NT2/D1 (cell line): ENCODE data around the gene PBX1.

Experiments used
- DNase-seq: peaks from one replicate; pipeline ENCODE4 v3.0.0-alpha.2; 2011; ENCODE audit warnings: low read depth, low spot score
- H3K27me3 ChIP-seq: 2 replicates; pipeline ENCODE4 v1.6.0; 2011; ENCODE audit warnings: mild to moderate bottlenecking; ENCODE audit not compliant: insufficient read length, insufficient read depth
- H3K36me3 ChIP-seq: 2 replicates; pipeline ENCODE4 v1.6.1; 2011; ENCODE audit warnings: mild to moderate bottlenecking, low read length, mixed read lengths; ENCODE audit not compliant: insufficient read depth, insufficient read length
- H3K4me1 ChIP-seq: 2 replicates; pipeline ENCODE4 v1.5.1; 2011; ENCODE audit not compliant: insufficient read depth, insufficient read length
- H3K4me3 ChIP-seq: 2 replicates; pipeline ENCODE4 v1.5.1; 2011; ENCODE audit warnings: low read depth; ENCODE audit not compliant: insufficient read length
- H3K9ac ChIP-seq: 2 replicates; pipeline ENCODE4 v1.6.0; 2011; ENCODE audit warnings: low read depth; ENCODE audit not compliant: insufficient read length
- H3K9me3 ChIP-seq: 2 replicates; pipeline ENCODE4 v1.5.1; 2011; ENCODE audit warnings: mild to moderate bottlenecking, low read length; ENCODE audit not compliant: insufficient read depth
- SUZ12 ChIP-seq: IDR thresholded peaks from 2 replicates; pipeline ENCODE4 v1.6.1; 2011; ENCODE audit not compliant: insufficient read length, insufficient read depth; ENCODE audit errors: extremely low read depth
- YY1 ChIP-seq: IDR thresholded peaks from 2 replicates; pipeline ENCODE4 v1.6.1; 2011; ENCODE audit not compliant: insufficient read length, insufficient read depth
- ZNF274 ChIP-seq: IDR thresholded peaks from 2 replicates; pipeline ENCODE4 v1.6.1; 2011; ENCODE audit warnings: mild to moderate bottlenecking, low read depth, low read length

PBX1 gene

GRCh38 chr1:164619006-164619784 is 60.2 kb downstream of the PBX1 start:
- H3K9me3 ChIP-seq, result no peaks in the 10 kb centered on the region
- TF ChIP-seq SUZ12 (no peak), YY1 (no peak), ZNF274 (no peak)
- no peak overlapping the region for H3K4me3 ChIP-seq
- DNase-seq, result no peak
- H3K27me3 ChIP-seq, result no peaks in the 10 kb centered on the region
- H3K9ac ChIP-seq, result no peak overlapping the region
- H3K36me3 ChIP-seq, result peaks cover 6% of the 10 kb centered on the region
- peaks cover 3% of the 10 kb centered on the region for H3K4me1 ChIP-seq

GRCh38 chr1:164622068-164622845 is 63.3 kb downstream of the PBX1 start:
- Histone ChIP-seq H3K27me3 (no peaks in the 10 kb centered on the region), H3K4me3 (no peak overlapping the region), H3K36me3 (peaks cover 10% of the 10 kb centered on the region), H3K9me3 (no peaks in the 10 kb centered on the region), H3K9ac (no peak overlapping the region), H3K4me1 (peaks cover 3% of the 10 kb centered on the region)
- TF ChIP-seq YY1, result no peak
- no peak for TF ChIP-seq ZNF274
- TF ChIP-seq SUZ12, result no peak
- DNase-seq, result no peak

- Histone ChIP-seq H3K9me3 (no peaks in the 10 kb centered on the region), H3K4me1 (peaks cover 3% of the 10 kb centered on the region), H3K36me3 (peaks cover 14% of the 10 kb centered on the region), H3K9ac (no peak overlapping the region), H3K4me3 (no peak overlapping the region), H3K27me3 (no peaks in the 10 kb centered on the region)
- DNase-seq, result no peak
- TF ChIP-seq SUZ12, result no peak
- no peak for TF ChIP-seq ZNF274
- no peak for TF ChIP-seq YY1
These were observed 64.8 kb downstream of the PBX1 start for GRCh38 chr1:164623805-164624204.

GRCh38 chr1:164624400-164624799 is 65.4 kb downstream of the PBX1 start:
- Histone ChIP-seq H3K36me3 (peaks cover 19% of the 10 kb centered on the region), H3K9ac (no peak overlapping the region), H3K9me3 (no peaks in the 10 kb centered on the region), H3K4me3 (no peak overlapping the region), H3K27me3 (no peaks in the 10 kb centered on the region), H3K4me1 (peaks cover 3% of the 10 kb centered on the region)
- TF ChIP-seq SUZ12, result no peak
- DNase-seq, result no peak

GRCh38 chr1:164625004-164625617 is 66.1 kb downstream of the PBX1 start:
- Histone ChIP-seq H3K4me1 (peaks cover 3% of the 10 kb centered on the region), H3K27me3 (no peaks in the 10 kb centered on the region), H3K36me3 (peaks cover 19% of the 10 kb centered on the region), H3K9ac (no peak overlapping the region), H3K4me3 (no peak overlapping the region), H3K9me3 (no peaks in the 10 kb centered on the region)
- TF ChIP-seq SUZ12 (no peak), YY1 (no peak), ZNF274 (no peak)
- DNase-seq, result no peak

GRCh38 chr1:164628772-164629171 is 69.8 kb downstream of the PBX1 start:
- H3K4me3 ChIP-seq, result no peak overlapping the region
- no peak for DNase-seq
- no peak overlapping the region for H3K9ac ChIP-seq
- H3K27me3 ChIP-seq, result no peaks in the 10 kb centered on the region
- peaks cover 19% of the 10 kb centered on the region for H3K36me3 ChIP-seq
- TF ChIP-seq ZNF274 (no peak), YY1 (no peak), SUZ12 (no peak)
- H3K4me1 ChIP-seq, result no peaks in the 10 kb centered on the region
- H3K9me3 ChIP-seq, result no peaks in the 10 kb centered on the region

GRCh38 chr1:164629971-164630370 is 71.0 kb downstream of the PBX1 start:
- Histone ChIP-seq H3K36me3 (peaks cover 19% of the 10 kb centered on the region), H3K4me1 (no peaks in the 10 kb centered on the region), H3K27me3 (no peaks in the 10 kb centered on the region), H3K9me3 (no peaks in the 10 kb centered on the region), H3K9ac (no peak overlapping the region), H3K4me3 (no peak overlapping the region)
- DNase-seq, result no peak
- TF ChIP-seq ZNF274 (no peak), YY1 (no peak), SUZ12 (no peak)
